Spleen (tissue), 11 donors: ENCODE data around the gene GNS. TPM values are rescaled to one million over a fixed set of nuclear protein-coding genes. Genes with fewer than 3 reads are reported as not detected.
A peak's percentile ranks its signal among the peaks of the same experiment; 100 is the strongest.

Experiments
- DNase-seq: peaks from one replicate; pipeline ENCODE4 v3.0.0-alpha.2; 2020
- H3K27ac ChIP-seq, 8 donors: fragments of 200-600 bp; sonication (generic) in 7 of 8; 1 replicate in 4 of 8; 2 replicates in 4 of 8; pipeline versions ENCODE4 v1.5.0 to v1.8.0; 2016 to 2021; ENCODE audit warnings: inconsistent platforms in 4 of 8, mild to moderate bottlenecking in 4 of 8, moderate library complexity in 1 of 8
- H3K27me3 ChIP-seq, 7 donors: fragments of 200-600 bp; sonication (generic) in 6 of 7; replicated peaks in 1 of 7; 1 replicate in 4 of 7; 2 replicates in 3 of 7; pipeline versions ENCODE4 v1.5.0 to v1.8.0; 2016 to 2021; ENCODE audit warnings: inconsistent platforms in 3 of 7, mild to moderate bottlenecking in 1 of 7
- H3K36me3 ChIP-seq, 6 donors: fragments of 200-600 bp; sonication (generic) in 5 of 6; 1 replicate in 4 of 6; 2 replicates in 2 of 6; pipeline versions ENCODE4 v1.5.0 to v1.8.0; 2016 to 2021; ENCODE audit warnings: inconsistent platforms in 2 of 6
- H3K4me1 ChIP-seq, 6 donors: fragments of 200-600 bp; sonication (generic) in 5 of 6; 1 replicate in 3 of 6; 2 replicates in 3 of 6; pipeline versions ENCODE4 v1.5.0 to v1.8.0; 2016 to 2021; ENCODE audit warnings: inconsistent platforms in 3 of 6
- H3K4me3 ChIP-seq, 8 donors: fragments of 200-600 bp; sonication (generic) in 7 of 8; 1 replicate in 4 of 8; 2 replicates in 4 of 8; pipeline versions ENCODE4 v1.5.0 to v1.8.0; 2016 to 2021; ENCODE audit warnings: inconsistent platforms in 4 of 8, mild to moderate bottlenecking in 4 of 8, moderate library complexity in 2 of 8
- H3K9me3 ChIP-seq, 8 donors: fragments of 200-600 bp; sonication (generic) in 7 of 8; 1 replicate in 4 of 8; 2 replicates in 4 of 8; pipeline versions ENCODE4 v1.5.0 to v1.8.0; 2016 to 2021; ENCODE audit warnings: inconsistent platforms in 4 of 8
- POLR2A ChIP-seq, 3 donors: fragments of 450-650 bp; IDR thresholded peaks; one replicate each; pipeline ENCODE4 v1.5.1; 2017; ENCODE audit warnings: antibody characterized with exemption in 3 of 3, mild to moderate bottlenecking in 1 of 3
- POLR2AphosphoS5 ChIP-seq, 3 donors: sonication (generic); formaldehyde crosslinking; IDR thresholded peaks; one replicate each; pipeline ENCODE4 v1.5.1; 2017; ENCODE audit warnings: antibody characterized with exemption in 3 of 3
- WGBS, 5 donors: extraction: QIAGEN DNeasy Blood & Tissue Kit in 3 of 5; methylation state at CpG; one replicate each; pipeline versions ENCODE4 v1.1.5 to v1.1.7; 2013 to 2018; 5-methylcytosine and 5-hydroxymethylcytosine counted together
- intact Hi-C: fragments of 100-400 bp; cut with DNase I; formaldehyde crosslinking; loops from one replicate; pipeline ENCODE4 v1.15.0; 2023; ENCODE audit warnings: low total_unique reads
- polyA plus RNA-seq, 3 donors: library from polyadenylated mRNA; stranded (reverse); fragments of 200-250 nt; gene quantifications; one replicate each; pipeline ENCODE4 v1.2.1, GENCODE V29; 2013
- total RNA-seq, 7 donors: library from RNA; depleted of rRNA in 3 of 7; stranded (reverse); fragments of >200 nt in 3 of 7; fragmentation: NEBNext Ultra II Directional in 4 of 7; extraction: Animal tissue kit (Norgen Biotek cat#: 25700) in 4 of 7; gene quantifications; one replicate each; pipeline versions ENCODE4 v1.1.0 to v1.2.1, GENCODE V29; 2016 to 2021
- TF ChIP-seq, protein P1 (sequence below), 11 experiments: fragments of 200-600 bp in 7 of 11; fragments of 450-650 bp in 4 of 11; sonication (generic) in 4 of 11; IDR thresholded peaks in 8 of 11; conservative IDR thresholded peaks in 3 of 11; 1 replicate in 7 of 11; 2 replicates in 4 of 11; pipeline versions ENCODE4 v1.4.0 to v1.8.0; 2016 to 2021; ENCODE audit warnings: antibody characterized with exemption in 11 of 11, inconsistent platforms in 4 of 11, mild to moderate bottlenecking in 1 of 11
- donor health status: healthy with polysubstance abuse.
- donor health status: DM: no; HTN: no; CAD: no; lungs with moderate emphysema.
- donor health status: DM: no; HTN: no; CAD: no.
- donor health status: Bipolar disorder and iron deficiency.
- donor health status: healthy.
- donor health status: DM: no; HTN: no; CAD: no.
- donor health status: DM: yes; HTN: yes; CAD: no.

GNS gene
- total and polyA plus RNA-seq, 10 donors: 8.3 to 154 (median 126) TPM

DNA sequence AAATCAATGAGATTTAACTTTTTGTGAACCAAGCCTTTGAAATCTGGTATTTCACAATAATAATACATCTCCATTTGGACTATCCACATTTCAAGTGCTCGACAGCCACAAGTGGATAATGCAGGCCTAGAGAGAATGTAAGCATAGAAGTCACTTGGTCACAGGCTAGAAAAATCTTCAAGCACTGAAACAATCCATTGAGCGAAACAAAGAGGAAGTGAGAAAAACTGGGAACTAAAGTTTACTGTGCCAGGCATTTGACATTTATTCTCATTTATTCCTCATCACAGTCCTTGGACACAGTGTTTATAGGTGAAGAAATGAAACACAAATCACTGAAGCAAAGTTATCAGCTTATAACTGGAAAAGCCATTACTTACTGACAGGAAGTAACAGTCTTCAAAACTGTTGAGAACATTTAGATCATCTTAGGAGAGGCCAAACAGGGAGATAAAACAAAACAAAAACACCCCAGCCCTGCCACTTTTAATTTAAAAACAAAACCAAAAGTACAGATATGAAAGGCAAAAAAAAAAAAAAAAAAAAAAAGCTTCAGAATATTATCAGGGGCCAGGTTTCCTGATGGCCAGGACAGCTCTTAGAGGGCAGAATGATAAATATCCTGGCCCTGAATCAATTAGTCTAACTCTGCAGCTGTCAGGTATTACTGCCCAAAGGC lies 29.2 kb downstream of the GNS start:
- intact Hi-C loops: no loop called here
- 31 to 46% (median 38%) methylated on average over 2 of the region's 2 CpGs for WGBS, 5 donors

DNA sequence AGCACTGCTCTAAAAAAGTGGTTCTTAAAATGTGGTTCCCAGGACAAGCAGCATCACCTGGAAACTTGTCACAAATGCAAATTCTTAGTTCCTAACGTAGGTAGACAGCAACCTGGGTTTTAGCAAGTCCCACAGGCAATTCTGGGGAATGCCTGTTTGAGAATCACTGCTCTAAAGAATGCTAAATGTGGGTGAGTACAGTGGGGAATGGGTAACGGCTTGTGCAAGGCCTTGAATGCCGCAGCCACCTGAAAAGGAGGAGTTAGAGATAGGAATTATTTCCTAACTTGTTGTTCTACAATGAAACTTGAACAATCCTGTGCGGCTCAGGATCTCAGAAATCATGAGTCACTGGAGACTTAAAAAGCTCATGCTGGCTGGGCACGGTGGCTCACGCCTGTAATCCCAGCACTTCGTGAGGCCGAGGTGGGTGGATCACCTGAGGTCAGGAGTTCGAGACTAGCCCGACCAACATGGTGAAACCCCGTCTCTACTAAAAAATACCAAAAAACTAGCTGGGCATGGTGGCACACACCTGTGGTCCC lies 34.9 kb downstream of the GNS start:
- no peaks in the 10 kb centered on the region for H3K9me3 ChIP-seq
- no peaks in the 10 kb centered on the region for H3K27me3 ChIP-seq
- H3K36me3 ChIP-seq: peaks cover 3 to 100% (median 51%) of the 10 kb centered on the region in 6 donors
- peaks cover 0 to 7% (median under 1%) of the 10 kb centered on the region in 6 donors for H3K4me1 ChIP-seq
- intact Hi-C loops: no loop called here
- DNase-seq: no peak
- 91 to 95% (median 92%) methylated on average over 11 of the region's 11 CpGs for WGBS, 5 donors
- no peak overlapping the region for H3K4me3 ChIP-seq
- H3K27ac ChIP-seq: peak overlapping the region in 1 of 8 donors; percentile 2
- TF ChIP-seq POLR2A (IDR thresholded peaks at IDR 0.05) (no peak), POLR2AphosphoS5 (IDR thresholded peaks at IDR 0.05) (no peak)
- TF ChIP-seq, protein P1, sequence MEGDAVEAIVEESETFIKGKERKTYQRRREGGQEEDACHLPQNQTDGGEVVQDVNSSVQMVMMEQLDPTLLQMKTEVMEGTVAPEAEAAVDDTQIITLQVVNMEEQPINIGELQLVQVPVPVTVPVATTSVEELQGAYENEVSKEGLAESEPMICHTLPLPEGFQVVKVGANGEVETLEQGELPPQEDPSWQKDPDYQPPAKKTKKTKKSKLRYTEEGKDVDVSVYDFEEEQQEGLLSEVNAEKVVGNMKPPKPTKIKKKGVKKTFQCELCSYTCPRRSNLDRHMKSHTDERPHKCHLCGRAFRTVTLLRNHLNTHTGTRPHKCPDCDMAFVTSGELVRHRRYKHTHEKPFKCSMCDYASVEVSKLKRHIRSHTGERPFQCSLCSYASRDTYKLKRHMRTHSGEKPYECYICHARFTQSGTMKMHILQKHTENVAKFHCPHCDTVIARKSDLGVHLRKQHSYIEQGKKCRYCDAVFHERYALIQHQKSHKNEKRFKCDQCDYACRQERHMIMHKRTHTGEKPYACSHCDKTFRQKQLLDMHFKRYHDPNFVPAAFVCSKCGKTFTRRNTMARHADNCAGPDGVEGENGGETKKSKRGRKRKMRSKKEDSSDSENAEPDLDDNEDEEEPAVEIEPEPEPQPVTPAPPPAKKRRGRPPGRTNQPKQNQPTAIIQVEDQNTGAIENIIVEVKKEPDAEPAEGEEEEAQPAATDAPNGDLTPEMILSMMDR (IDR thresholded peaks at IDR 0.05 in 8 of 11, conservative IDR thresholded peaks at IDR 0.05 in 3 of 11): no peak

More for the DNA sequence above, 29.2 kb downstream of the GNS start:
- DNase-seq: no peak
- Histone ChIP-seq H3K27me3 (no peaks in the 10 kb centered on the region), H3K4me3 (no peak overlapping the region), H3K9me3 (no peaks in the 10 kb centered on the region), H3K4me1 (peaks cover 8 to 25% (median 21%) of the 10 kb centered on the region in 6 donors), H3K27ac (peak overlapping the region; percentile 66 to 84 (median 77)), H3K36me3 (peaks cover 3 to 88% (median 26%) of the 10 kb centered on the region in 6 donors)
- TF ChIP-seq, protein P1 (IDR thresholded peaks at IDR 0.05 in 8 of 11, conservative IDR thresholded peaks at IDR 0.05 in 3 of 11): no peak
- no peak for TF ChIP-seq POLR2AphosphoS5 (IDR thresholded peaks at IDR 0.05)
- TF ChIP-seq POLR2A (IDR thresholded peaks at IDR 0.05): no peak

DNA sequence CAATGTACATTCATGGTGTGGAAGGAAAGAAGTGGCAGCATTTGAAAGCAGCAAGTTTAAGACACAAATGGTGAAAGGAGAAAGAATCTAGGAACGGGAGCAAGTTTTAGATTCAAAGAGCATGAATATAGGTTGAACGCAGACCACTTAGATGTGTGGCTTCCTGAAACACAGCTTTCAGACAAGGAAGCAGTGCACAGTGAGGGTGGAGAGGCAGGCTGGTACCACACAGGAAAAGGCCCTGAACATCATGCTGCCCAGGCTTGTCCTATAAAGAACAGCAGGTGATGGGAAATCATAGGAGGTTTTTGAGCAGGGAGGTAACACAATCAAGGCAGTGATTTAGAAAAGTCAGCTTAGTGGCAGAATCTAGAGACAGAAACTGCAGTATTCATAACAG lies 35.6 kb downstream of the GNS start:
- Histone ChIP-seq H3K4me1 (peaks cover 0 to 7% (median 1%) of the 10 kb centered on the region in 6 donors), H3K36me3 (peaks cover 3 to 100% (median 52%) of the 10 kb centered on the region in 6 donors), H3K9me3 (no peaks in the 10 kb centered on the region), H3K4me3 (no peak overlapping the region), H3K27ac (peak overlapping the region in 1 of 8 donors; percentile 2), H3K27me3 (no peaks in the 10 kb centered on the region)
- WGBS, 5 donors: 66 to 87% (median 83%) methylated on average over 2 of the region's 2 CpGs
- DNase-seq: no peak
- intact Hi-C loops: no loop called here
- TF ChIP-seq, protein P1 (IDR thresholded peaks at IDR 0.05 in 8 of 11, conservative IDR thresholded peaks at IDR 0.05 in 3 of 11): no peak
- TF ChIP-seq POLR2AphosphoS5 (IDR thresholded peaks at IDR 0.05): no peak
- TF ChIP-seq POLR2A (IDR thresholded peaks at IDR 0.05): no peak

DNA sequence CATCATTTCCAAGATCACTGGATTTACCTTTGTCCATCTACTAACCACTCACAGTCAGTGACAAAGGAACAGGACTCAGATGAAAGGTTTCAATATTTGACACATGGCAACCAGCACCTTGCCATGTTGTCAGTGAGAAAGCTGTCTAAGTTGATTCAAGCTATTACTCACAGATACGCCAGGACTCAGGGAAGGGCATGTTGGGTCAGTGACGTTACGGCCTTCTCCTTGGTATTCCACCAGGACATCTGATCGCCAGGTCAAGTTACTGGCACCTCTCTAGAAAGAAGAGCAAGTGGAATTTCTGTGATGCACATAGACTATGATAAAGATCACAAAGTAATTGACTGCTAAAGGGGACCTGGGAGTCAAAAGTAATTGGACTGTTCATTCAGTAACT lies 36.4 kb downstream of the GNS start:
- WGBS, 5 donors: 89 to 99% (median 97%) methylated on average over 4 of the region's 4 CpGs
- intact Hi-C loops: no loop called here

More for the DNA sequence above, 36.4 kb downstream of the GNS start:
- Histone ChIP-seq H3K27me3 (no peaks in the 10 kb centered on the region), H3K4me3 (no peak overlapping the region), H3K4me1 (peaks cover 0 to 14% (median 5%) of the 10 kb centered on the region in 6 donors), H3K9me3 (no peaks in the 10 kb centered on the region), H3K27ac (no peak overlapping the region), H3K36me3 (peaks cover 0 to 100% (median 48%) of the 10 kb centered on the region in 6 donors)
- no peak for TF ChIP-seq POLR2AphosphoS5 (IDR thresholded peaks at IDR 0.05)
- TF ChIP-seq, protein P1 (IDR thresholded peaks at IDR 0.05 in 8 of 11, conservative IDR thresholded peaks at IDR 0.05 in 3 of 11): no peak
- no peak for TF ChIP-seq POLR2A (IDR thresholded peaks at IDR 0.05)
- DNase-seq: no peak
